Right lobe of liver (tissue), 4 donors: ENCODE results near the gene MOB3A.

Source experiments
- CTCF ChIP-seq, 4 donors: fragments of 200-600 bp in 3 of 4; fragments of 450-650 bp in 1 of 4; IDR thresholded peaks; one replicate each; pipeline versions ENCODE4 v1.5.1 to v1.8.0; 2016 to 2022; ENCODE audit warnings: antibody characterized with exemption in 4 of 4, mild to moderate bottlenecking in 2 of 4
- POLR2A ChIP-seq: fragments of 450-650 bp; IDR thresholded peaks from one replicate; pipeline ENCODE4 v1.6.1; 2017; ENCODE audit warnings: antibody characterized with exemption, mild to moderate bottlenecking
- donor health status: DM: no; HTN: no; CAD: no.
- donor health status: DM: no; HTN: no; CAD: no.
- donor health status: DM: no; HTN: yes; CAD: no.

DNA sequence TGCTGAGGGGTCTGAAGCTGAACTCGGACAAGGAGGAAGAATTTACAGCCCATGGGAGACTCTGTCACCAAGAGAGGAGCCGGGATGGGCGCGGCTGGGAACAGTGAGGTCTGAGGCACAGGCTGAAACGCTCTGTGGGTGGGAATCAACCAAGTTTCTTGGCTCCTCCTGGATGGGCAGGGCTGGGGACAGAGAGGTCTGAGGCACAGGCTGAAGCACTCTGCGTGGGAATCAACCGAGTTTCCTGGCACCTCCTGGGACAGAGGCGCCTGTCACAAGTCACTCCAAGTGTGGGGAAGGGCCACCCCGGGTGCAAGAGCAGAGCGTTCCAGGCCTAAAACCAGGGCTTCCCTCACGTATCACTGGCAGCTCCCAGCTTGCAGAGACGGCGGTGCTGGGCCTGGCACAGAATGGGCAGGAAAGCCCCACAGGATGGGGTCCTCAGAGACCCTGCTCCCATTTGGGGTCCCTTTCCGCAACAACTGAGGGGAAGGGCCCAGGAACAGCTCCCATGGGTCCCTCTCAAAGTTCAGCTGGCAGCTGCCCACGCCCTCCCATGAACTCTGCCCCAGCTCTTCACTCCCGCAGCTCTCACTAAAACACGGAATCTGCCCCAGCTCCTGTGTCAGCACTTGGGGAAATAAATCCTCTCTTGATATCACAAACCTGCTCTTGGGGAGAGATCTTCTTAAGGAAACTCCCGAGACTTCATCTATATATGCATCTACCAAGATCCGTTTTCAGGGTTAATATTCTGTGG lies 36.8 kb upstream of the MOB3A start:
- no peak for TF ChIP-seq CTCF (IDR thresholded peaks at IDR 0.05)
- TF ChIP-seq POLR2A: no peak
